Nephron (organoid): Measurements from ENCODE around the gene ATCAY.
"Not testable (repeated sequence)": the region's sequence is repeated elsewhere in the genome, so short reads cannot be mapped to it uniquely, and the experiment has no call there.

Source experiments
- H3K27ac Mint-ChIP-seq, 3 experiments: 2 replicates each; pipeline ENCODE4 v1.8.0; 2020; ENCODE audit warnings: mixed read lengths in 3 of 3, mild to moderate bottlenecking in 2 of 3, moderate library complexity in 1 of 3
- H3K27me3 Mint-ChIP-seq: 2 replicates; pipeline ENCODE4 v1.8.0; 2021; ENCODE audit warnings: low read depth, mild to moderate bottlenecking, moderate library complexity, mixed read lengths
- H3K36me3 Mint-ChIP-seq: 2 replicates; pipeline ENCODE4 v1.8.0; 2020; ENCODE audit warnings: low read depth, mixed read lengths
- H3K4me1 Mint-ChIP-seq: 2 replicates; pipeline ENCODE4 v1.8.0; 2020; ENCODE audit warnings: mixed read lengths
- H3K4me3 Mint-ChIP-seq, 3 experiments: 2 replicates each; pipeline ENCODE4 v1.8.0; 2020; ENCODE audit warnings: mild to moderate bottlenecking in 3 of 3, mixed read lengths in 3 of 3, moderate library complexity in 2 of 3
- H3K9me3 Mint-ChIP-seq: 2 replicates; pipeline ENCODE4 v1.8.0; 2020; ENCODE audit warnings: mixed read lengths
- CTCF ChIP-seq, 3 experiments: fragments of 200-600 bp; sonication (generic); IDR thresholded peaks; one replicate each; pipeline ENCODE4 v1.5.0; 2021; ENCODE audit warnings: antibody characterized with exemption in 3 of 3; ENCODE audit not compliant: unreplicated experiment in 3 of 3

Gene ATCAY

GRCh38 chr19:3931041-3931440 is 50.6 kb downstream of the ATCAY start:
- no peaks in the 10 kb centered on the region for H3K36me3 Mint-ChIP-seq
- no peak overlapping the region for H3K27ac Mint-ChIP-seq
- TF ChIP-seq CTCF (IDR thresholded peaks at IDR 0.05; ENCODE audit: unreplicated experiment in 3 of 3), result no peak
- H3K27me3 Mint-ChIP-seq, result peaks cover 41% of the 10 kb centered on the region
- no peaks in the 10 kb centered on the region for H3K4me1 Mint-ChIP-seq
- no peaks in the 10 kb centered on the region for H3K9me3 Mint-ChIP-seq
- H3K4me3 Mint-ChIP-seq, result no peak overlapping the region

GRCh38 chr19:3932931-3933810 is 52.7 kb downstream of the ATCAY start, which contains the start of gene NMRK2:
Gene NMRK2 (plus strand): TSS chr19:3933069. CDS start chr19:3933672, 603 bp downstream.
- Mint-ChIP-seq H3K4me3 (peak within 1 kb of the TSS; percentile 46 to 70 (median 62)), H3K27ac (no peak within 1 kb of the TSS), H3K36me3 (no peaks in the 10 kb centered on the region), H3K9me3 (no peaks in the 10 kb centered on the region), H3K27me3 (peaks cover 41% of the 10 kb centered on the region), H3K4me1 (no peaks in the 10 kb centered on the region)
- no peak for TF ChIP-seq CTCF (IDR thresholded peaks at IDR 0.05; ENCODE audit: unreplicated experiment in 3 of 3)

GRCh38 chr19:3936506-3937442 is 56.3 kb downstream of the ATCAY start:
- no peaks in the 10 kb centered on the region for H3K9me3 Mint-ChIP-seq
- H3K27ac Mint-ChIP-seq, result no peak overlapping the region
- H3K36me3 Mint-ChIP-seq, result no peaks in the 10 kb centered on the region

GRCh38 chr19:3938300-3938950 is 57.9 kb downstream of the ATCAY start:
- not testable (repeated sequence) for H3K9me3 Mint-ChIP-seq, H3K36me3 Mint-ChIP-seq, H3K4me3 Mint-ChIP-seq, H3K27ac Mint-ChIP-seq, H3K4me1 Mint-ChIP-seq
- H3K27me3 Mint-ChIP-seq, result peaks cover 21% of the 10 kb centered on the region

More at GRCh38 chr19:3936506-3937442, 56.3 kb downstream of the ATCAY start:
- Mint-ChIP-seq H3K27me3 (peaks cover 29% of the 10 kb centered on the region), H3K4me1 (no peaks in the 10 kb centered on the region), H3K4me3 (no peak overlapping the region)
- no peak for TF ChIP-seq CTCF (IDR thresholded peaks at IDR 0.05; ENCODE audit: unreplicated experiment in 3 of 3)

- Mint-ChIP-seq H3K4me1 (no peaks in the 10 kb centered on the region), H3K9me3 (no peaks in the 10 kb centered on the region), H3K36me3 (no peaks in the 10 kb centered on the region), H3K27me3 (no peaks in the 10 kb centered on the region), H3K4me3 (no peak overlapping the region), H3K27ac (no peak overlapping the region)
- no peak for TF ChIP-seq CTCF (IDR thresholded peaks at IDR 0.05; ENCODE audit: unreplicated experiment in 3 of 3)
Observed at GRCh38 chr19:3942790-3943409, 62.4 kb downstream of the ATCAY start.
